HL-60 (cell line): ENCODE measurements around the gene RNLS.

Source experiments
- DNase-seq, 2 experiments: peaks; one replicate each; pipeline ENCODE4 v3.0.0-alpha.2; 2010 to 2020; ENCODE audit warnings: low read depth in 1 of 2, low spot score in 1 of 2
- H3K27ac ChIP-seq: fragments of 250-450 bp; sonication (Bioruptor Pico); replicated peaks from 2 replicates; pipeline ENCODE4 v1.5.1; 2020; ENCODE audit warnings: mild to moderate bottlenecking, moderate library complexity
- H3K27me3 ChIP-seq: fragments of 250-450 bp; sonication (Bioruptor Pico); 2 replicates; pipeline ENCODE4 v1.5.1; 2021; ENCODE audit warnings: mild to moderate bottlenecking, moderate library complexity; ENCODE audit not compliant: insufficient read depth, poor library complexity, severe bottlenecking
- H3K4me3 ChIP-seq: replicated peaks from 2 replicates; pipeline ENCODE4 v1.5.1; 2011; ENCODE audit warnings: mild to moderate bottlenecking, control low read depth, low read length; ENCODE audit not compliant: insufficient read depth
- GABPA ChIP-seq: IDR thresholded peaks from 2 replicates; pipeline ENCODE4 v1.6.1; 2012; ENCODE audit warnings: low read depth
- POLR2AphosphoS5 ChIP-seq: IDR thresholded peaks from 2 replicates; pipeline ENCODE4 v1.6.1; 2012; ENCODE audit warnings: low read depth
- REST ChIP-seq: IDR thresholded peaks from 2 replicates; pipeline ENCODE4 v1.6.1; 2012; ENCODE audit warnings: low read depth; ENCODE audit not compliant: insufficient replicate concordance
- SPI1 ChIP-seq: IDR thresholded peaks from 2 replicates; pipeline ENCODE4 v1.6.1; 2012; ENCODE audit warnings: low read depth, mild to moderate bottlenecking, borderline replicate concordance
- TF ChIP-seq, protein P1 (sequence below): IDR thresholded peaks from one replicate; pipeline ENCODE4 v1.5.1; 2011; ENCODE audit warnings: low read length, control low read depth, inconsistent platforms; ENCODE audit not compliant: insufficient read depth

Gene RNLS

DNA sequence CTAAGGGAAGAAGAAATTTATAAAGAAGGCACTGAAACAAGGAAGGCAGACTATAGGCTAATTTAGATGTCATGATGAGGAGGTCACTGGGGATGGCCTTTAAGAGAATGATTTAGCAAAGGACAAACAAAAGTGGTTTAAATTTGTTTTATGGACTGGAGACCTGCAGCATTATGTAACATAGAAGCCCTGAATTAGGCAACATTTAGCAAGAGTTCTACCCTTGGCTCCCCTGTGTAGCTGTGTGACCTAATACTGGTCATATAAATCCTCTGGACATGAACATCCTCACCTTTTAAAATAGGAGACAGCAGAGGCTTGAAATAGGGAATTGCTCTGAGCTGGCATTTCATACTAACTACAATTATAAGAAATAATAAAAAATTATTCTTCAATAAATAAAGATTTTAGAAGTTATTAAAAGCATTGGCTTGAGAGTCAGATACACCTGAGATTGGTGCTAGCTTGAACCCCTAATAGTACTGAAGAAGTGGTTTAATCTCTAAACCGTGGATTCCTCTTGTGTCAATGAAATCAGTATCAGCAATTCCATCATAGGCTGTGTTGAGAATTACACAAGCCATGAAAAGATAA, 48.9 kb downstream of the RNLS start:
- H3K27ac ChIP-seq, result no peak overlapping the region
- H3K27me3 ChIP-seq, result no peaks in the 10 kb centered on the region
- DNase-seq, result no peak
- no peak for TF ChIP-seq REST
- no peak for TF ChIP-seq GABPA
- no peak for TF ChIP-seq POLR2AphosphoS5
- TF ChIP-seq, protein P1, sequence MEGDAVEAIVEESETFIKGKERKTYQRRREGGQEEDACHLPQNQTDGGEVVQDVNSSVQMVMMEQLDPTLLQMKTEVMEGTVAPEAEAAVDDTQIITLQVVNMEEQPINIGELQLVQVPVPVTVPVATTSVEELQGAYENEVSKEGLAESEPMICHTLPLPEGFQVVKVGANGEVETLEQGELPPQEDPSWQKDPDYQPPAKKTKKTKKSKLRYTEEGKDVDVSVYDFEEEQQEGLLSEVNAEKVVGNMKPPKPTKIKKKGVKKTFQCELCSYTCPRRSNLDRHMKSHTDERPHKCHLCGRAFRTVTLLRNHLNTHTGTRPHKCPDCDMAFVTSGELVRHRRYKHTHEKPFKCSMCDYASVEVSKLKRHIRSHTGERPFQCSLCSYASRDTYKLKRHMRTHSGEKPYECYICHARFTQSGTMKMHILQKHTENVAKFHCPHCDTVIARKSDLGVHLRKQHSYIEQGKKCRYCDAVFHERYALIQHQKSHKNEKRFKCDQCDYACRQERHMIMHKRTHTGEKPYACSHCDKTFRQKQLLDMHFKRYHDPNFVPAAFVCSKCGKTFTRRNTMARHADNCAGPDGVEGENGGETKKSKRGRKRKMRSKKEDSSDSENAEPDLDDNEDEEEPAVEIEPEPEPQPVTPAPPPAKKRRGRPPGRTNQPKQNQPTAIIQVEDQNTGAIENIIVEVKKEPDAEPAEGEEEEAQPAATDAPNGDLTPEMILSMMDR, result no peak
- TF ChIP-seq SPI1, result no peak
- no peak overlapping the region for H3K4me3 ChIP-seq

DNA sequence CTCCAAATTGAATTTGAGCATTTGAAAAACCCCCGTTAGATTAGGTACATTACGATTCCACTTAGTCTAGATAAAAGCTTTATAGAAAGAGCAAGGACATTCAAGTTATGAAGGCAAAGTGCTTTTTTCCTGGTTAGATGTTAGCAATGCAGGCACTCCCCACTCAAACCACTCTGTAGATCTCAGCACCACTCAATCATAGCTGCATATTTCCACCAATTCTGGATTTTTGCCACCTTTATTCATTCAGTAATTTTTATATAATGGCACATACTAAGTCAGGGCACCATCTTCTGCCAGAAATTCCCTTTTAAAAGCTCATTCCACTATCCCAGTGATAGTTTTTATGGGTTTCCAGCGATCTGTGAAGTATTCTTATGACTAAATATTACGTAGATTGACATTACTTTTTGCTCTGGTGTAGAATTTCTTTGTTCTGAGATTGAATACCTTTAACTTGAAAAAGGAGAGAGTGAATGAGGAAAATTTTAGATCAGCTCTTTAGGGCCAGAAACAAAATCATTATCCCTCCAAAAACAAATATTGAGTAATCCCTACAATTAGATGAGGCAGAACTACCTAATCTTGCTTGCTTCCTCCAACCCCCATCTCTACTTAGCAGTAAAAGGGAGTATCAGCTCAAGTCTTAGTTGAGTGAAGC, 51.6 kb downstream of the RNLS start:
- no peak for TF ChIP-seq SPI1
- TF ChIP-seq, protein P1, result no peak
- no peak for TF ChIP-seq POLR2AphosphoS5
- TF ChIP-seq REST, result no peak
- TF ChIP-seq GABPA, result no peak
- no peak for DNase-seq
- Histone ChIP-seq H3K27me3 (no peaks in the 10 kb centered on the region), H3K4me3 (no peak overlapping the region), H3K27ac (no peak overlapping the region)

GRCh38 chr10:88530629-88531391, 52.3 kb downstream of the RNLS start:
- no peak overlapping the region for H3K27ac ChIP-seq
- no peak for TF ChIP-seq SPI1
- TF ChIP-seq POLR2AphosphoS5, result no peak
- TF ChIP-seq, protein P1, result no peak
- TF ChIP-seq GABPA, result no peak
- no peak for TF ChIP-seq REST
- no peak for DNase-seq

More at GRCh38 chr10:88530629-88531391, 52.3 kb downstream of the RNLS start:
- Histone ChIP-seq H3K27me3 (no peaks in the 10 kb centered on the region), H3K4me3 (no peak overlapping the region)
